Left ventricle myocardium inferior (tissue), 1 donor: Measurements from ENCODE around the gene TUNAR. TPM values are rescaled to one million over a fixed set of nuclear protein-coding genes. Genes with fewer than 3 reads are reported as not detected.

ENCODE experiments used
- DNase-seq: peaks from one replicate; pipeline ENCODE4 v3.0.0-alpha.2; 2020
- H3K27ac ChIP-seq: fragments of 200-600 bp; replicated peaks from 2 replicates; pipeline ENCODE4 v1.8.0; 2021
- H3K27me3 ChIP-seq: fragments of 200-600 bp; 2 replicates; pipeline ENCODE4 v1.8.0; 2021; ENCODE audit warnings: low read depth
- H3K36me3 ChIP-seq: fragments of 200-600 bp; 2 replicates; pipeline ENCODE4 v1.8.0; 2021
- H3K4me1 ChIP-seq: fragments of 200-600 bp; 2 replicates; pipeline ENCODE4 v1.8.0; 2021
- H3K4me3 ChIP-seq: fragments of 200-600 bp; 2 replicates; pipeline ENCODE4 v1.8.0; 2021; ENCODE audit warnings: mild to moderate bottlenecking, moderate library complexity
- H3K9me3 ChIP-seq: fragments of 200-600 bp; replicated peaks from 2 replicates; pipeline ENCODE4 v1.8.0; 2021
- intact Hi-C: fragments of 100-400 bp; cut with micrococcal nuclease; formaldehyde crosslinking; loops from one replicate; pipeline ENCODE4 v1.11.0; 2022
- total RNA-seq: library from RNA; stranded (reverse); fragmentation: NEBNext Ultra II Directional; extraction: Animal tissue kit (Norgen Biotek cat#: 25700); gene quantifications from one replicate; pipeline ENCODE4 v1.2.1, GENCODE V29; 2021
- TF ChIP-seq, protein P1 (sequence below): fragments of 200-600 bp; IDR thresholded peaks from 2 replicates; pipeline ENCODE4 v1.8.0; 2021; ENCODE audit warnings: antibody characterized with exemption, mild to moderate bottlenecking, borderline replicate concordance
- donor health status: DM: no; HTN: yes; CAD: no; lungs with severe emphysema.

Gene TUNAR
- total RNA-seq, 1 donor from 2014 or later, result not detected

DNA sequence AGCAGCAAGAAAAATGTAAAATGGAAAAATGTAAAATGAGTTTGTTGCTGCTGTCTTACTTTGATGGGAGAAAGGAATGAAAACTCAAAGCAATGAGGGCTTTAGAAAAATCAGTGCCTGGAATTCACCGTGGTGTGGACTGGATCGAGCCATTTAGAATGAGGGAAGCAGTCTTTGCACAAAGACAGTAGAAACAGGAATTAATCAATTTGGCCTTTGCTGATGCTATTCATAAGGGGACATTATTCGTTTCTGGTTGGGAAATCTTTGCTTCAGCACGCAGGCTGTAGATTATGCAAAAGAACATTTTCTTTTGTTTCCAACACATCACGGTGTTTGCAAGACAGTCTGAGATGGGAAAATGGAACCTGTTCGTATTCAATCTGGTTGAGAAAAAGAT lies 6.9 kb upstream of the TUNAR start:
- Histone ChIP-seq H3K27me3 (peaks cover 89% of the 10 kb centered on the region), H3K27ac (no peak overlapping the region), H3K36me3 (no peaks in the 10 kb centered on the region), H3K4me3 (no peak overlapping the region), H3K9me3 (peaks cover 16% of the 10 kb centered on the region), H3K4me1 (no peaks in the 10 kb centered on the region)
- DNase-seq, result no peak
- TF ChIP-seq, protein P1, sequence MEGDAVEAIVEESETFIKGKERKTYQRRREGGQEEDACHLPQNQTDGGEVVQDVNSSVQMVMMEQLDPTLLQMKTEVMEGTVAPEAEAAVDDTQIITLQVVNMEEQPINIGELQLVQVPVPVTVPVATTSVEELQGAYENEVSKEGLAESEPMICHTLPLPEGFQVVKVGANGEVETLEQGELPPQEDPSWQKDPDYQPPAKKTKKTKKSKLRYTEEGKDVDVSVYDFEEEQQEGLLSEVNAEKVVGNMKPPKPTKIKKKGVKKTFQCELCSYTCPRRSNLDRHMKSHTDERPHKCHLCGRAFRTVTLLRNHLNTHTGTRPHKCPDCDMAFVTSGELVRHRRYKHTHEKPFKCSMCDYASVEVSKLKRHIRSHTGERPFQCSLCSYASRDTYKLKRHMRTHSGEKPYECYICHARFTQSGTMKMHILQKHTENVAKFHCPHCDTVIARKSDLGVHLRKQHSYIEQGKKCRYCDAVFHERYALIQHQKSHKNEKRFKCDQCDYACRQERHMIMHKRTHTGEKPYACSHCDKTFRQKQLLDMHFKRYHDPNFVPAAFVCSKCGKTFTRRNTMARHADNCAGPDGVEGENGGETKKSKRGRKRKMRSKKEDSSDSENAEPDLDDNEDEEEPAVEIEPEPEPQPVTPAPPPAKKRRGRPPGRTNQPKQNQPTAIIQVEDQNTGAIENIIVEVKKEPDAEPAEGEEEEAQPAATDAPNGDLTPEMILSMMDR, result no peak
- intact Hi-C loops, result no loop called here

DNA sequence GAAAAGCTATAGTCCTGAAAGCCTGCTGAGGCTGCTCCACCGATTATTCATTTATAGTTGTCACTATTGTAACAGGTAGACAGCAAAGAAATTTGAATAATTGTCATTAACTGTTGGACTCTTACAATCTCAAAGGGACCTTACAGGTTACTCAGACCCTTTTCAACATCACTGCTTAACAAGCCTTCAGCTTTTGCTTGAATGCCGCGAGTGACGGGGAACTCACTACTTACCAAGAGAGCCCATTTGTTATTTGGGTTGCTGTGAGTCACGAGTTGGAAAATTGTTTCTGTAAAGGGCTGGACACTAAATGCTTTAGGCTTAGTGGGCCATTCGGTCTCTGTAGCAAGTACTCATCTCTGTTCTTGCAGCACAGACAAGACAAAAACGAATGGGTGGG lies 5.9 kb upstream of the TUNAR start:
- H3K27me3 ChIP-seq, result peaks cover 92% of the 10 kb centered on the region

DNA sequence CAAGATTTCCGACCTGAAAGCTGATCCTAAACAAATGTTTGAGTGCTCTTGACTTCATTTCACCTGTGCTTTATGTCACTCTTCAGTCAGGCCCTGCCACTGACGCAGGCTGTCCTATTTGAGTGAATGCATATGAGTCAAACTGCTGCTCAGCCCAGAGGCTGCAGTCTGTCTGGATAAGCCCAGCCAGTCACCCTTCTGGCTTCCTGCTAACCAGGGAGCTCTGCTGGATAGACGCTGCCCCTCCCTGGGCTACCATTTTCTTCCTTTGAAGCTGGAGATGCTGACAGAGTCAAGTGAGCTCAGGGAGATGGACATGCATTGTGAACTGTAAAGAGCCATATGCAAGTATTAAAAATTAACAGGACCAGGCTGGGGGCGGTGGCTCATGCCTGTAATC lies 5.1 kb upstream of the TUNAR start:
- H3K4me1 ChIP-seq, result peaks cover 8% of the 10 kb centered on the region
- H3K4me3 ChIP-seq, result no peak overlapping the region
- peaks cover 92% of the 10 kb centered on the region for H3K27me3 ChIP-seq
- no peaks in the 10 kb centered on the region for H3K36me3 ChIP-seq
- no peak overlapping the region for H3K27ac ChIP-seq
- TF ChIP-seq, protein P1, result no peak
- peaks cover 5% of the 10 kb centered on the region for H3K9me3 ChIP-seq
- DNase-seq, result no peak
- intact Hi-C loops, result no loop called here

More for the DNA sequence above, 5.9 kb upstream of the TUNAR start:
- intact Hi-C loops, result no loop called here
- Histone ChIP-seq H3K4me1 (peaks cover under 1% of the 10 kb centered on the region), H3K36me3 (no peaks in the 10 kb centered on the region), H3K9me3 (peaks cover 13% of the 10 kb centered on the region), H3K27ac (no peak overlapping the region), H3K4me3 (no peak overlapping the region)
- DNase-seq, result no peak
- TF ChIP-seq, protein P1, result no peak

DNA sequence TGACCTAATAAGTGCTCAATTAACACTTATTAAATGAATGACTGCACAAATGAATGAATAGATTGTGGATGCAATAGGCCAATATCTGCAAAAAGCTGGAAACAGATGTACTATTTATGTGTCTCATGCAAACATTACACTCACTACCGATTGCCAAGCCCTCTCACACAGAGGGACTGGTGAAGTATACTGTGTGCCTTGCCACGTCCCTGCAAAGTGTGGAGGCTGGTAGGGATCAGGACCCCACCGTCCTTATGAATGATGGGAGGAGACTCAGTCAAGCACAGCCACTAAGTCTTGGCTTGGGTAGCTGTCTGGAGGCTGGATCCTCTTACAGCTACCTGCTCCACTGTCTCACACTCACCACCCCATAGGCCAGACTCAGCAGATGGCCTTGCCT lies 3.9 kb upstream of the TUNAR start:
- Histone ChIP-seq H3K4me1 (peaks cover 14% of the 10 kb centered on the region), H3K9me3 (no peaks in the 10 kb centered on the region), H3K36me3 (no peaks in the 10 kb centered on the region), H3K4me3 (no peak overlapping the region), H3K27me3 (peaks cover 100% of the 10 kb centered on the region), H3K27ac (no peak overlapping the region)
- no peak for DNase-seq
- intact Hi-C loops, result no loop called here
- TF ChIP-seq, protein P1, result no peak

DNA sequence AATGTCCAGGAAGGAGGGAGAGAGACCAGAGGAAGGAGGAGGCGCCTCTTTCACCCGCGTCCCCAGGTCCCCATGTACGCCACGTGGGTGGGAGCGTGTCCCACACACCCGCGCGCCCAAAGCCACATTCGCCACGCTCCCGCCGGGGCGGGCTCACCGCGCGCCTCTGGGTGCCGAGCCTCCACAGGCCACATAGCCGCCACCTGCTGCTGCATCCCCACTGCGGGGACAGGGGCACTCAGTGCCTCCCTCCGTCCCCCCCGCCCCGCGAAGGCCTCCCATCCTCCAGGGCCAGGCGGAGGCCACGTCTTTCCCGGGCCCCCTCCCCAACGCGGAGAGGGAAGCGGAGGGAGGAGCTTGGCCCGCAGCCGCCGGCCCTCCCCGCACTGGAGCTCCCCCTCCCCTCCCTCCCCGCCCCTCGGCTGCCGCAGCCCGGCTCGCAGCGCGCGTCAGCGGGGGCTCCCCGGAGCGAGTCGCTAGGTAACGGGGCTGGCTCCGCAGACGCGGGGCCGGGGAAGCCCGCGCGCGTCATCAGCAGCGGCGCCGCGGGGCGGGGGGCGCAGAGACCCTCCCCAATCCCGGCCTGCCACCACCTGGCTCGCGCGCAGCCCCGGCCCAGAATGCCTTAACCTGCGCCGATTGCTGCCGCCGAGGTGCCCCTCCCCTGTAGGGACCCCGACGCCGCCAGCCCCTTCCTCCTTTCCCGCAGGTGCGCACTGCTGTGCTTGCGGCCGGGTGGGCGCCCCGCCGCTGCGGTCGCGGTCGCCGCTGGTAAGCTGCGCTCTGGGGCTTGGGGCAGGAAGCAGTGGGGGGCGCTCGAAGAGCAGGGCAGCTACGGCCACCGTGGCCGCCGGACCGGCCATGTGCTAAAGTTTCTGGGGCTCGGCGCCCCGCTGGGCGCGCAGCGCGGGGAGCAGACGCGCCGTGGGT lies 536 bp upstream of the TUNAR start:
- no peaks in the 10 kb centered on the region for H3K36me3 ChIP-seq
- H3K9me3 ChIP-seq, result no peaks in the 10 kb centered on the region
- TF ChIP-seq, protein P1, result no peak
- intact Hi-C loops, result no loop called here
- H3K4me1 ChIP-seq, result peaks cover 14% of the 10 kb centered on the region
- peak overlapping the region; percentile 51 for H3K4me3 ChIP-seq
- H3K27me3 ChIP-seq, result peaks cover 100% of the 10 kb centered on the region
- no peak for DNase-seq
- no peak overlapping the region for H3K27ac ChIP-seq
